Measurements from ENCODE around the gene DOCK8.

Gene DOCK8

GRCh38 chr9:336039-336438 lies 121.4 kb downstream of the DOCK8 start:
- Mint-ChIP-seq H3K4me1 (no peaks in the 10 kb centered on the region), H3K4me3 (no peak overlapping the region), H3K36me3 (ENCODE audit: low read depth) (no peaks in the 10 kb centered on the region), H3K9me3 (no peaks in the 10 kb centered on the region), H3K27me3 (ENCODE audit: low read depth, poor library complexity) (peaks cover 7% of the 10 kb centered on the region), H3K27ac (no peak overlapping the region)
- no peak for DNase-seq
- no peak for TF ChIP-seq CTCF (IDR thresholded peaks at IDR 0.05)

GRCh38 chr9:338602-339001 lies 123.9 kb downstream of the DOCK8 start:
- Mint-ChIP-seq H3K27ac (no peak overlapping the region), H3K4me1 (no peaks in the 10 kb centered on the region), H3K27me3 (ENCODE audit: low read depth, poor library complexity) (peaks cover 7% of the 10 kb centered on the region), H3K36me3 (ENCODE audit: low read depth) (no peaks in the 10 kb centered on the region), H3K4me3 (no peak overlapping the region), H3K9me3 (no peaks in the 10 kb centered on the region)
- no peak for DNase-seq
- no peak for TF ChIP-seq CTCF (IDR thresholded peaks at IDR 0.05)

- no peak for DNase-seq
- H3K27ac Mint-ChIP-seq = no peak overlapping the region
- TF ChIP-seq CTCF (IDR thresholded peaks at IDR 0.05) = no peak
- no peaks in the 10 kb centered on the region for H3K9me3 Mint-ChIP-seq
- H3K4me1 Mint-ChIP-seq = peaks cover 8% of the 10 kb centered on the region
- no peak overlapping the region for H3K4me3 Mint-ChIP-seq
- no peaks in the 10 kb centered on the region for H3K36me3 Mint-ChIP-seq (ENCODE audit: low read depth)
- peaks cover 9% of the 10 kb centered on the region for H3K27me3 Mint-ChIP-seq (ENCODE audit: low read depth, poor library complexity)
Observed at GRCh38 chr9:341634-342421, 127.2 kb downstream of the DOCK8 start.

- H3K27me3 Mint-ChIP-seq (ENCODE audit: low read depth, poor library complexity) = peaks cover 10% of the 10 kb centered on the region
- no peaks in the 10 kb centered on the region for H3K9me3 Mint-ChIP-seq
- peaks cover 11% of the 10 kb centered on the region for H3K4me1 Mint-ChIP-seq
- H3K27ac Mint-ChIP-seq = no peak overlapping the region
- no peak for TF ChIP-seq CTCF (IDR thresholded peaks at IDR 0.05)
- H3K36me3 Mint-ChIP-seq (ENCODE audit: low read depth) = no peaks in the 10 kb centered on the region
- H3K4me3 Mint-ChIP-seq = no peak overlapping the region
- DNase-seq = no peak
Observed at GRCh38 chr9:343773-344172, 129.1 kb downstream of the DOCK8 start.

GRCh38 chr9:346111-346571 lies 131.5 kb downstream of the DOCK8 start:
- H3K36me3 Mint-ChIP-seq (ENCODE audit: low read depth) = no peaks in the 10 kb centered on the region
- no peak overlapping the region for H3K27ac Mint-ChIP-seq
- no peaks in the 10 kb centered on the region for H3K9me3 Mint-ChIP-seq
- DNase-seq = peak; percentile 9
- H3K4me1 Mint-ChIP-seq = peaks cover 28% of the 10 kb centered on the region
- H3K4me3 Mint-ChIP-seq = no peak overlapping the region
- peaks cover 21% of the 10 kb centered on the region for H3K27me3 Mint-ChIP-seq (ENCODE audit: low read depth, poor library complexity)
- TF ChIP-seq CTCF (IDR thresholded peaks at IDR 0.05) = no peak

Data from nephron progenitor cell (in vitro differentiated cells).